Cardiac septum (tissue), 1 donor: ENCODE data around the gene ZXDC. TPM values are rescaled to one million over a fixed set of nuclear protein-coding genes. Genes with fewer than 3 reads are reported as not detected.

ENCODE experiments used
- DNase-seq: peaks from one replicate; pipeline ENCODE4 v3.0.0-alpha.2; 2020; ENCODE audit warnings: low spot score
- intact Hi-C: fragments of 100-400 bp; cut with DNase I; formaldehyde crosslinking; loops from one replicate; pipeline ENCODE4 v1.14.0; 2022
- total RNA-seq: library from RNA; stranded (reverse); fragmentation: NEBNext Ultra II Directional; extraction: Animal tissue kit (Norgen Biotek cat#: 25700); gene quantifications from one replicate; pipeline ENCODE4 v1.2.1, GENCODE V29; 2021
- donor health status: DM: no; HTN: no; CAD: no.

ZXDC gene
- total RNA-seq, 1 donor from 2014 or later = 22.0 TPM

GRCh38 chr3:126463521-126463920 lies 12.2 kb downstream of the ZXDC start:
- intact Hi-C loops = no loop called here
- DNase-seq = no peak

- DNase-seq = peak; percentile 33
- intact Hi-C loops = no loop called here
Observed at GRCh38 chr3:126461450-126462070, 14.1 kb downstream of the ZXDC start.

GRCh38 chr3:126460381-126460780 lies 15.3 kb downstream of the ZXDC start:
- intact Hi-C loops = no loop called here
- DNase-seq = no peak

GRCh38 chr3:126459763-126460127 lies 15.9 kb downstream of the ZXDC start:
- no peak for DNase-seq
- intact Hi-C loops = no loop called here

- intact Hi-C loops = no loop called here
Observed at GRCh38 chr3:126459111-126459762, 16.5 kb downstream of the ZXDC start.

GRCh38 chr3:126456766-126457388 lies 18.8 kb downstream of the ZXDC start:
- intact Hi-C loops = no loop called here
- DNase-seq = no peak

More at GRCh38 chr3:126459111-126459762, 16.5 kb downstream of the ZXDC start:
- no peak for DNase-seq

- DNase-seq = no peak
- intact Hi-C loops = no loop called here
Observed at GRCh38 chr3:126456211-126456610, 19.5 kb downstream of the ZXDC start.

- no peak for DNase-seq
- intact Hi-C loops = no loop called here
Observed at GRCh38 chr3:126454437-126455198, 21.1 kb downstream of the ZXDC start.

GRCh38 chr3:126454025-126454424 lies 21.7 kb downstream of the ZXDC start:
- DNase-seq = no peak
- intact Hi-C loops = no loop called here

- intact Hi-C loops = no loop called here
Observed at GRCh38 chr3:126452213-126452612, 23.5 kb downstream of the ZXDC start.

GRCh38 chr3:126451511-126451910 lies 24.2 kb downstream of the ZXDC start:
- intact Hi-C loops = no loop called here
- DNase-seq = no peak

More at GRCh38 chr3:126452213-126452612, 23.5 kb downstream of the ZXDC start:
- DNase-seq = no peak

- no peak for DNase-seq
- intact Hi-C loops = no loop called here
Observed at GRCh38 chr3:126450744-126451143, 24.9 kb downstream of the ZXDC start.

GRCh38 chr3:126450219-126450618 lies 25.5 kb downstream of the ZXDC start:
- no peak for DNase-seq
- intact Hi-C loops = no loop called here

GRCh38 chr3:126449621-126450051 lies 26.1 kb downstream of the ZXDC start:
- intact Hi-C loops = no loop called here
- no peak for DNase-seq

GRCh38 chr3:126448893-126449180 lies 26.9 kb downstream of the ZXDC start:
- intact Hi-C loops = no loop called here

GRCh38 chr3:126448136-126448892 lies 27.4 kb downstream of the ZXDC start:
- intact Hi-C loops = no loop called here
- no peak for DNase-seq

More at GRCh38 chr3:126448893-126449180, 26.9 kb downstream of the ZXDC start:
- DNase-seq = no peak

- intact Hi-C loops = no loop called here
- DNase-seq = no peak
Observed at GRCh38 chr3:126447456-126448106, 28.1 kb downstream of the ZXDC start.

- intact Hi-C loops = no loop called here
- DNase-seq = no peak
Observed at GRCh38 chr3:126446791-126447190, 28.9 kb downstream of the ZXDC start.

GRCh38 chr3:126446301-126446700 lies 29.4 kb downstream of the ZXDC start:
- no peak for DNase-seq
- intact Hi-C loops = no loop called here
